ENCODE results near the gene GRIN2C.

DNA sequence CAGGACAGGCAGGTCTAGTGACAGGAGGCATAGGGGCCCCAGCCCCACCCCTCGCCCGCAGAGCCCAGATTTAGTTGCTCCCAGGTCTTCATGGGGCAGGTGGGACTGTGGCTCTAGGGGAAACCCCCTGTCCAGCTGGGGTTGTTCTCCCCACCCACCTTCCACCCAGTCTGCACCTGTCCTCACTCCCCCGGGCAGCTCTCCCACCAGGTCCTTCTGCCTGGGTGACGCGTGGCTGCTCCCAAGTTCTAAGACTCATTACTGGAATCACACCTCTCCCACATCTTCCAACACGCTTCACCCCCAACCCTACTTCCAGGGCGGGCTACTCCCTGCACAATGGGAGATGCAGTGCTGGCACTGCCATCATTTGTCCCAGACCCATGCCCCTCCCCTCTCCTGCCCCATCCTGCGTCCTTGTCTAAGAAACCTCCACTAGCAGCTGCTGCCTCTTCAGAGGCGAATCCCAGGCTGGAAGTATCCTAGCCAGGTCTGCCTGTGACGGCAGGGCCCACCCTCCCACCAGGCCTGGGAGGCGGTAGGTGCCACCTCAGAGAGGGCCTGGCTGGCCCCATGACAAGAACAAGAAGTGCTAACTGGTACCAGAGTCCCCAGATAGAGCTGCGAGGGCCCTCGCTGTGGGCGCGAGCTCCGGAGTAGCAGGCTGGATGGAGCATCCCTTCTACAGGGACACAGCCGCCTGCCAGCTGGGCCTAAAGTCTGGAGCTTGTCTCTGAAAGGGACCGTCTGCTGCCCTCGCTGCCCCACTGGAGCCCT, 22.8 kb downstream of the GRIN2C start:
- TF ChIP-seq, protein P1, sequence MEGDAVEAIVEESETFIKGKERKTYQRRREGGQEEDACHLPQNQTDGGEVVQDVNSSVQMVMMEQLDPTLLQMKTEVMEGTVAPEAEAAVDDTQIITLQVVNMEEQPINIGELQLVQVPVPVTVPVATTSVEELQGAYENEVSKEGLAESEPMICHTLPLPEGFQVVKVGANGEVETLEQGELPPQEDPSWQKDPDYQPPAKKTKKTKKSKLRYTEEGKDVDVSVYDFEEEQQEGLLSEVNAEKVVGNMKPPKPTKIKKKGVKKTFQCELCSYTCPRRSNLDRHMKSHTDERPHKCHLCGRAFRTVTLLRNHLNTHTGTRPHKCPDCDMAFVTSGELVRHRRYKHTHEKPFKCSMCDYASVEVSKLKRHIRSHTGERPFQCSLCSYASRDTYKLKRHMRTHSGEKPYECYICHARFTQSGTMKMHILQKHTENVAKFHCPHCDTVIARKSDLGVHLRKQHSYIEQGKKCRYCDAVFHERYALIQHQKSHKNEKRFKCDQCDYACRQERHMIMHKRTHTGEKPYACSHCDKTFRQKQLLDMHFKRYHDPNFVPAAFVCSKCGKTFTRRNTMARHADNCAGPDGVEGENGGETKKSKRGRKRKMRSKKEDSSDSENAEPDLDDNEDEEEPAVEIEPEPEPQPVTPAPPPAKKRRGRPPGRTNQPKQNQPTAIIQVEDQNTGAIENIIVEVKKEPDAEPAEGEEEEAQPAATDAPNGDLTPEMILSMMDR (IDR thresholded peaks at IDR 0.05; ENCODE audit: extremely low read depth in 1 of 2, insufficient read depth in 1 of 2, low read depth in 1 of 2, low read length in 2 of 2), result no peak
- TF ChIP-seq EZH2 (IDR thresholded peaks at IDR 0.05; ENCODE audit: borderline replicate concordance, low read depth, low read length, severe bottlenecking) (no peak), POLR2A (IDR thresholded peaks at IDR 0.05; ENCODE audit: low read depth, low read length) (no peak), FOS (IDR thresholded peaks at IDR 0.05; ENCODE audit: borderline replicate concordance, insufficient read depth, low read length) (no peak)
